Mesenteric fat pad (tissue), 1 donor: ENCODE data around the gene HMGN2. TPM values are rescaled to one million over a fixed set of nuclear protein-coding genes. Genes with fewer than 3 reads are reported as not detected.

Source experiments
- total RNA-seq: library from RNA; stranded (reverse); fragmentation: NEBNext Ultra II Directional; extraction: Animal tissue kit (Norgen Biotek cat#: 25700); gene quantifications from one replicate; pipeline ENCODE4 v1.2.1, GENCODE V29; 2021
- donor health status: DM: yes; HTN: yes; CAD: no.

The HMGN2 gene
- total RNA-seq, 1 donor from 2014 or later: 151 TPM

Other genes starting within 250 kb of the HMGN2 start
- gene CEP85, start 238.2 kb upstream of the HMGN2 start, total RNA-seq: 3.5 TPM
- gene SH3BGRL3, start 192.4 kb upstream of the HMGN2 start, total RNA-seq: 229 TPM
- 22.2 TPM for gene UBXN11, start 165.8 kb upstream of the HMGN2 start, total RNA-seq
- 27.1 TPM for gene CD52, start 154.5 kb upstream of the HMGN2 start, total RNA-seq
- 0.06 TPM for gene CRYBG2, start 118.3 kb upstream of the HMGN2 start, total RNA-seq
- not detected for gene ZNF683, start 99.7 kb upstream of the HMGN2 start, total RNA-seq
- not detected for gene LIN28A, start 61.6 kb upstream of the HMGN2 start, total RNA-seq
- 141 TPM for gene DHDDS, start 40.1 kb upstream of the HMGN2 start, total RNA-seq
- 28.3 TPM for gene RPS6KA1, start 57.3 kb downstream of the HMGN2 start, total RNA-seq
- 64.2 TPM for gene ARID1A, start 223.6 kb downstream of the HMGN2 start, total RNA-seq